GM19395 (cell line): ENCODE measurements around the gene PPP4R1.

ENCODE experiments used
- ATAC-seq: cut with Tn5 transposase; IDR thresholded peaks from one replicate; pipeline ENCODE4 v1.9.1; 2021; ENCODE audit warnings: mild to moderate bottlenecking, moderate library complexity; ENCODE audit not compliant: unreplicated experiment

Gene PPP4R1

GRCh38 chr18:9508446-9509025 lies 105.8 kb downstream of the PPP4R1 start:
- ATAC-seq = no peak

- no peak for ATAC-seq
These were observed 106.7 kb downstream of the PPP4R1 start for GRCh38 chr18:9507565-9508088.

GRCh38 chr18:9506046-9506792 lies 108.1 kb downstream of the PPP4R1 start:
- no peak for ATAC-seq
